Liver (tissue), 9 donors: ENCODE results near the gene MAML3. TPM values are rescaled to one million over a fixed set of nuclear protein-coding genes. Genes with fewer than 3 reads are reported as not detected.

Experiments used
- DNase-seq: peaks from one replicate; pipeline ENCODE4 v3.0.0-alpha.2; 2017; ENCODE audit warnings: low spot score
- H3K27ac ChIP-seq, 2 donors: one replicate each; pipeline ENCODE4 v1.7.0; 2013; ENCODE audit warnings: inconsistent platforms in 2 of 2, low read length in 2 of 2, control low read depth in 1 of 2, low read depth in 1 of 2, mild to moderate bottlenecking in 1 of 2
- H3K27me3 ChIP-seq, 4 donors: one replicate each; pipeline versions ENCODE4 v1.6.1 to v1.7.0; 2013; ENCODE audit warnings: low read length in 3 of 4, inconsistent platforms in 1 of 4, mild to moderate bottlenecking in 1 of 4, moderate library complexity in 1 of 4; ENCODE audit not compliant: control insufficient read depth in 4 of 4, insufficient read depth in 4 of 4
- H3K36me3 ChIP-seq, 4 donors: one replicate each; pipeline versions ENCODE4 v1.6.1 to v1.7.0; 2013; ENCODE audit warnings: low read length in 3 of 4, mild to moderate bottlenecking in 3 of 4, low read depth in 1 of 4, moderate library complexity in 1 of 4; ENCODE audit not compliant: control insufficient read depth in 4 of 4, insufficient read depth in 3 of 4
- H3K4me1 ChIP-seq, 4 donors: one replicate each; pipeline versions ENCODE4 v1.6.1 to v1.7.0; 2013; ENCODE audit warnings: low read length in 3 of 4, mild to moderate bottlenecking in 3 of 4, moderate library complexity in 1 of 4; ENCODE audit not compliant: control insufficient read depth in 4 of 4, insufficient read depth in 4 of 4
- H3K4me3 ChIP-seq, 3 donors: one replicate each; pipeline versions ENCODE4 v1.6.1 to v1.7.0; 2013; ENCODE audit warnings: low read length in 3 of 3, control low read depth in 1 of 3, low read depth in 1 of 3, mild to moderate bottlenecking in 1 of 3
- H3K9ac ChIP-seq, 2 donors: one replicate each; pipeline ENCODE4 v1.7.0; 2013; ENCODE audit warnings: low read length in 2 of 2, mild to moderate bottlenecking in 2 of 2, moderate library complexity in 2 of 2, control low read depth in 1 of 2, low read depth in 1 of 2
- H3K9me3 ChIP-seq, 4 donors: one replicate each; pipeline versions ENCODE4 v1.6.1 to v1.7.0; 2013; ENCODE audit warnings: low read length in 3 of 4; ENCODE audit not compliant: control insufficient read depth in 4 of 4
- ATF3 ChIP-seq: IDR thresholded peaks from 2 replicates; pipeline ENCODE4 v1.6.1; 2016; ENCODE audit warnings: antibody characterized with exemption
- CTCF ChIP-seq: fragments of 150-350 bp; IDR thresholded peaks from 2 replicates; pipeline ENCODE4 v1.5.1; 2017; ENCODE audit warnings: improper control_type of control experiment, low read depth, low read length; ENCODE audit not compliant: missing input control
- FOXA1 ChIP-seq: IDR thresholded peaks from 2 replicates; pipeline ENCODE4 v1.6.1; 2016; ENCODE audit warnings: antibody characterized with exemption
- FOXA2 ChIP-seq: IDR thresholded peaks from 2 replicates; pipeline ENCODE4 v1.6.1; 2016; ENCODE audit warnings: antibody characterized with exemption
- HNF4G ChIP-seq: IDR thresholded peaks from 2 replicates; pipeline ENCODE4 v1.6.1; 2016; ENCODE audit warnings: antibody characterized with exemption
- NR2F2 ChIP-seq: IDR thresholded peaks from 2 replicates; pipeline ENCODE4 v1.6.1; 2016; ENCODE audit warnings: antibody characterized with exemption
- REST ChIP-seq: IDR thresholded peaks from 2 replicates; pipeline ENCODE4 v1.6.1; 2016; ENCODE audit warnings: antibody characterized with exemption, mild to moderate bottlenecking
- RXRA ChIP-seq, 2 donors: IDR thresholded peaks; 2 replicates each; pipeline ENCODE4 v1.6.1; 2017 to 2018; ENCODE audit warnings: antibody characterized with exemption in 2 of 2, mild to moderate bottlenecking in 1 of 2
- TAF1 ChIP-seq: conservative IDR thresholded peaks from 2 replicates; pipeline ENCODE4 v1.6.1; 2016; ENCODE audit warnings: antibody characterized with exemption, mild to moderate bottlenecking
- YY1 ChIP-seq: IDR thresholded peaks from 2 replicates; pipeline ENCODE4 v1.6.1; 2016; ENCODE audit warnings: antibody characterized with exemption, mild to moderate bottlenecking
- ZBTB33 ChIP-seq: IDR thresholded peaks from 2 replicates; pipeline ENCODE4 v1.6.1; 2016; ENCODE audit warnings: antibody characterized with exemption
- WGBS: extraction: QIAGEN DNeasy Blood & Tissue Kit; methylation state at CpG from one replicate; pipeline ENCODE4 v1.1.7; 2013; 5-methylcytosine and 5-hydroxymethylcytosine counted together
- polyA plus RNA-seq, 2 donors: library from polyadenylated mRNA; stranded (reverse) in 1 of 2; unstranded in 1 of 2; fragments of 200-250 nt in 1 of 2; fragments of >200 nt in 1 of 2; fragmentation: Nextera tagmentation in 1 of 2; extraction: Ambion mirVana in 1 of 2; gene quantifications; one replicate each; pipeline versions ENCODE4 v1.2.1 to v1.2.3, GENCODE V29; 2013 to 2015
- total RNA-seq, 2 donors: library from RNA; depleted of rRNA; stranded (reverse); fragments of >200 nt; gene quantifications; one replicate each; pipeline ENCODE4 v1.2.3, GENCODE V29; 2014
- donor health status: healthy.
- donor health status: healthy.
- donor health status: healthy.
- donor health status: healthy.
- donor health status: healthy.

Gene MAML3
- total and polyA plus RNA-seq, 4 donors, result 1.3 to 4.3 (median 2.7) TPM

GRCh38 chr4:139782926-139783522, 371.0 kb downstream of the MAML3 start:
- H3K4me1 ChIP-seq, result no peaks in the 10 kb centered on the region
- TF ChIP-seq NR2F2, result no peak
- no peak for TF ChIP-seq ATF3
- TF ChIP-seq ZBTB33, result no peak
- no peak for TF ChIP-seq CTCF
- TF ChIP-seq TAF1, result no peak
- TF ChIP-seq RXRA (IDR thresholded peaks at IDR 0.05), result no peak
- no peak for TF ChIP-seq FOXA2
- TF ChIP-seq HNF4G, result no peak
- no peak for TF ChIP-seq YY1
- no peak for TF ChIP-seq REST
- H3K27me3 ChIP-seq, result no peaks in the 10 kb centered on the region
- DNase-seq, result no peak
- no peaks in the 10 kb centered on the region for H3K36me3 ChIP-seq
- H3K27ac ChIP-seq, result no peak overlapping the region
- no peak overlapping the region for H3K9ac ChIP-seq
- 95% methylated on average over 7 of the region's 7 CpGs for WGBS
- H3K4me3 ChIP-seq, result no peak overlapping the region
- no peaks in the 10 kb centered on the region for H3K9me3 ChIP-seq

- no peak for DNase-seq
- H3K27ac ChIP-seq, result no peak overlapping the region
- no peaks in the 10 kb centered on the region for H3K4me1 ChIP-seq
- no peak overlapping the region for H3K9ac ChIP-seq
- H3K4me3 ChIP-seq, result no peak overlapping the region
- no peaks in the 10 kb centered on the region for H3K9me3 ChIP-seq
- H3K27me3 ChIP-seq, result no peaks in the 10 kb centered on the region
- WGBS, result 83% methylated on average over 3 of the region's 3 CpGs
- TF ChIP-seq NR2F2 (no peak), FOXA1 (no peak)
- H3K36me3 ChIP-seq, result no peaks in the 10 kb centered on the region
These were observed 372.9 kb downstream of the MAML3 start for GRCh38 chr4:139781066-139781465.
